SK-N-SH treated with all-trans-retinoic acid at 6 μM for 48 hours (cell line): ENCODE results near the gene DAAM2.

Experiments used
- ATAC-seq: fragments of 200-7000 bp; cut with Tn5 transposase; 3 replicates; pipeline ENCODE4 v1.9.1; 2020; ENCODE audit warnings: mild to moderate bottlenecking, moderate library complexity
- ARNTL ChIP-seq: fragments of 450-650 bp; formaldehyde crosslinking; IDR thresholded peaks from 2 replicates; pipeline ENCODE4 v1.5.0; 2020; ENCODE audit warnings: low read depth, mild to moderate bottlenecking, moderate library complexity, borderline replicate concordance
- CSDC2 ChIP-seq: fragments of 250-450 bp; sonication (Bioruptor Pico); IDR thresholded peaks from 2 replicates; pipeline ENCODE4 v1.5.0; 2020; ENCODE audit warnings: mild to moderate bottlenecking, moderate library complexity
- ESRRG ChIP-seq: fragments of 250-450 bp; sonication (Bioruptor Pico); IDR thresholded peaks from 2 replicates; pipeline ENCODE4 v1.6.1; 2021; ENCODE audit warnings: mild to moderate bottlenecking
- GLIS3 ChIP-seq: fragments of 250-450 bp; sonication (Bioruptor Pico); IDR thresholded peaks from 2 replicates; pipeline ENCODE4 v1.5.0; 2020; ENCODE audit warnings: mild to moderate bottlenecking, moderate library complexity
- ISL1 ChIP-seq: fragments of 250-450 bp; sonication (Bioruptor Pico); IDR thresholded peaks from 2 replicates; pipeline ENCODE4 v2.1.2; 2022; ENCODE audit warnings: mild to moderate bottlenecking, moderate library complexity
- OSR1 ChIP-seq: fragments of 250-450 bp; sonication (Bioruptor Pico); IDR thresholded peaks from 2 replicates; pipeline ENCODE4 v1.8.0; 2022; ENCODE audit warnings: moderate library complexity, mild to moderate bottlenecking, inconsistent platforms
- PPARA ChIP-seq: fragments of 250-450 bp; sonication (Bioruptor Pico); IDR thresholded peaks from 2 replicates; pipeline ENCODE4 v1.5.0; 2020; ENCODE audit warnings: mild to moderate bottlenecking, borderline replicate concordance
- RARB ChIP-seq: fragments of 250-450 bp; sonication (Bioruptor Pico); IDR thresholded peaks from 2 replicates; pipeline ENCODE4 v1.8.0; 2021; ENCODE audit warnings: mild to moderate bottlenecking, moderate library complexity
- SNAI2 ChIP-seq: fragments of 250-450 bp; sonication (Bioruptor Pico); IDR thresholded peaks from 2 replicates; pipeline ENCODE4 v1.5.0; 2020; ENCODE audit warnings: mild to moderate bottlenecking, moderate library complexity
- TCF4 ChIP-seq: fragments of 250-450 bp; sonication (Bioruptor Pico); IDR thresholded peaks from 2 replicates; pipeline ENCODE4 v1.8.0; 2021; ENCODE audit warnings: mild to moderate bottlenecking, moderate library complexity, borderline replicate concordance
- TOX ChIP-seq: fragments of 250-450 bp; sonication (Bioruptor Pico); IDR thresholded peaks from 2 replicates; pipeline ENCODE4 v1.8.0; 2021; ENCODE audit warnings: mild to moderate bottlenecking, moderate library complexity, borderline replicate concordance
- ZC3H10 ChIP-seq: fragments of 250-450 bp; sonication (Bioruptor Pico); IDR thresholded peaks from 2 replicates; pipeline ENCODE4 v1.5.1; 2021; ENCODE audit warnings: mild to moderate bottlenecking, moderate library complexity
- ZFP3 ChIP-seq: fragments of 250-450 bp; sonication (Bioruptor Pico); IDR thresholded peaks from 2 replicates; pipeline ENCODE4 v1.5.0; 2020; ENCODE audit warnings: mild to moderate bottlenecking, moderate library complexity
- ZFP30 ChIP-seq: fragments of 450-650 bp; formaldehyde crosslinking; IDR thresholded peaks from 2 replicates; pipeline ENCODE4 v1.5.0; 2022; ENCODE audit warnings: mild to moderate bottlenecking, moderate library complexity
- ZNF565 ChIP-seq: fragments of 450-650 bp; formaldehyde crosslinking; conservative IDR thresholded peaks from 2 replicates; pipeline ENCODE4 v1.5.0; 2020; ENCODE audit warnings: low read depth, mild to moderate bottlenecking, moderate library complexity
- ZNF70 ChIP-seq: fragments of 450-650 bp; formaldehyde crosslinking; IDR thresholded peaks from 2 replicates; pipeline ENCODE4 v1.5.0; 2020; ENCODE audit warnings: mild to moderate bottlenecking, moderate library complexity
- ZNF8 ChIP-seq: fragments of 450-650 bp; formaldehyde crosslinking; IDR thresholded peaks from 2 replicates; pipeline ENCODE4 v1.5.0; 2020; ENCODE audit warnings: mild to moderate bottlenecking, moderate library complexity
- TF ChIP-seq, protein P1 (sequence below): fragments of 250-450 bp; sonication (Bioruptor Pico); IDR thresholded peaks from 2 replicates; pipeline ENCODE4 v1.8.0; 2021; ENCODE audit warnings: low read depth, mild to moderate bottlenecking, moderate library complexity, borderline replicate concordance
- TF ChIP-seq, protein P2 (sequence below): fragments of 250-450 bp; sonication (Bioruptor Pico); IDR thresholded peaks from 2 replicates; pipeline ENCODE4 v1.5.0; 2020; ENCODE audit warnings: mild to moderate bottlenecking, moderate library complexity
- TF ChIP-seq, protein P3 (sequence below): fragments of 250-450 bp; sonication (Bioruptor Pico); IDR thresholded peaks from 2 replicates; pipeline ENCODE4 v1.5.1; 2021; ENCODE audit warnings: mild to moderate bottlenecking, moderate library complexity
- TF ChIP-seq, protein P4 (sequence below): fragments of 250-450 bp; sonication (Bioruptor Pico); IDR thresholded peaks from 2 replicates; pipeline ENCODE4 v1.8.0; 2020; ENCODE audit warnings: mild to moderate bottlenecking, moderate library complexity, borderline replicate concordance

The DAAM2 gene

DNA sequence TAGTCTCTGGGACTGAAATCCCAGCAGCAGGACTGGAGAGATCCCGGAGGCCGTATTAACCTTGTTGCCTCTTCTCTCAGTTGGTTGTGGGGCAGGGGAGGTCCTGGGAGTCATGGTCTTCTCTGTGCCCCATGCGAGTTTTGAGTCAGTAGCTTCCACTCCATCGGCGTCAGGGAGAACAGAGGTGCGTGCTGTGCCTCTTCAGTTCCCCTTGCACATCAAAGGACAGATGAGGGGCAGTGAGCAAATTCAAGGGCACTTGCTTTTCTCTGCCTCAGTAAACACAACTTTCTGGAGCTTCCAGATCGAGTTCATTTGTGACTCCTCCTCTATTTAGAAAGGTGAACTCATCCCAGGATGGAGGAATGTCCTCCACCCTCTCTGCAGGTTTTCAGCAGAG lies 93.5 kb downstream of the DAAM2 start (continued):
- TF ChIP-seq, protein P1, sequence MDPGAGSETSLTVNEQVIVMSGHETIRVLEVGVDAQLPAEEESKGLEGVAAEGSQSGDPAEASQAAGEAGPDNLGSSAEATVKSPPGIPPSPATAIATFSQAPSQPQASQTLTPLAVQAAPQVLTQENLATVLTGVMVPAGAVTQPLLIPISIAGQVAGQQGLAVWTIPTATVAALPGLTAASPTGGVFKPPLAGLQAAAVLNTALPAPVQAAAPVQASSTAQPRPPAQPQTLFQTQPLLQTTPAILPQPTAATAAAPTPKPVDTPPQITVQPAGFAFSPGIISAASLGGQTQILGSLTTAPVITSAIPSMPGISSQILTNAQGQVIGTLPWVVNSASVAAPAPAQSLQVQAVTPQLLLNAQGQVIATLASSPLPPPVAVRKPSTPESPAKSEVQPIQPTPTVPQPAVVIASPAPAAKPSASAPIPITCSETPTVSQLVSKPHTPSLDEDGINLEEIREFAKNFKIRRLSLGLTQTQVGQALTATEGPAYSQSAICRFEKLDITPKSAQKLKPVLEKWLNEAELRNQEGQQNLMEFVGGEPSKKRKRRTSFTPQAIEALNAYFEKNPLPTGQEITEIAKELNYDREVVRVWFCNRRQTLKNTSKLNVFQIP: no peak
- no peak for TF ChIP-seq ZNF70 (CRISPR knock-in tag)
- TF ChIP-seq ZNF8: no peak
- TF ChIP-seq SNAI2 (CRISPR knock-in tag): no peak
- TF ChIP-seq RARB (CRISPR knock-in tag): no peak
- no peak for TF ChIP-seq OSR1 (CRISPR knock-in tag)
- TF ChIP-seq, all 23 proteins: peak for 0

DNA sequence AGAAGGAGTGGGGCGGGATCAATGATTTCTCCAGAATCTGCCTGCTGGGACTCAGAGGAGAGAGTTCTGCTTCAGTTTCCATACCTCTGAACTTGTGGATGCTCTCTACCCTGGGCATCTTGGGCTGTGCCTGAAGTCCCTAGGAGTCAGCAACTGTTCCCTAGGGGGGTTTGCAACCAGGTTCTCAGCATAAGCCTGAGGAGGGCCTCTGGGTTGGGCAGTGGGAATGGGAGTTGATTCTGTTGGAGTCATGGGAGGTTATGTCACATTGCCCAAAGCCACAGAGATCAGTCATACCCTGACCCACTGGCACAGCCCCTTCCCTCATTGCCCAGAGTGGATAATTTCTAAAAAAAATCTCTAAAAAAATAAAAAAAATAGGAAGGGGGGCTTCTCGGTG lies 94.7 kb downstream of the DAAM2 start:
- no peak for ATAC-seq
- TF ChIP-seq OSR1 (CRISPR knock-in tag): no peak
- TF ChIP-seq ZFP3 (CRISPR knock-in tag): no peak
- TF ChIP-seq TCF4 (CRISPR knock-in tag): no peak
- TF ChIP-seq, protein P2, sequence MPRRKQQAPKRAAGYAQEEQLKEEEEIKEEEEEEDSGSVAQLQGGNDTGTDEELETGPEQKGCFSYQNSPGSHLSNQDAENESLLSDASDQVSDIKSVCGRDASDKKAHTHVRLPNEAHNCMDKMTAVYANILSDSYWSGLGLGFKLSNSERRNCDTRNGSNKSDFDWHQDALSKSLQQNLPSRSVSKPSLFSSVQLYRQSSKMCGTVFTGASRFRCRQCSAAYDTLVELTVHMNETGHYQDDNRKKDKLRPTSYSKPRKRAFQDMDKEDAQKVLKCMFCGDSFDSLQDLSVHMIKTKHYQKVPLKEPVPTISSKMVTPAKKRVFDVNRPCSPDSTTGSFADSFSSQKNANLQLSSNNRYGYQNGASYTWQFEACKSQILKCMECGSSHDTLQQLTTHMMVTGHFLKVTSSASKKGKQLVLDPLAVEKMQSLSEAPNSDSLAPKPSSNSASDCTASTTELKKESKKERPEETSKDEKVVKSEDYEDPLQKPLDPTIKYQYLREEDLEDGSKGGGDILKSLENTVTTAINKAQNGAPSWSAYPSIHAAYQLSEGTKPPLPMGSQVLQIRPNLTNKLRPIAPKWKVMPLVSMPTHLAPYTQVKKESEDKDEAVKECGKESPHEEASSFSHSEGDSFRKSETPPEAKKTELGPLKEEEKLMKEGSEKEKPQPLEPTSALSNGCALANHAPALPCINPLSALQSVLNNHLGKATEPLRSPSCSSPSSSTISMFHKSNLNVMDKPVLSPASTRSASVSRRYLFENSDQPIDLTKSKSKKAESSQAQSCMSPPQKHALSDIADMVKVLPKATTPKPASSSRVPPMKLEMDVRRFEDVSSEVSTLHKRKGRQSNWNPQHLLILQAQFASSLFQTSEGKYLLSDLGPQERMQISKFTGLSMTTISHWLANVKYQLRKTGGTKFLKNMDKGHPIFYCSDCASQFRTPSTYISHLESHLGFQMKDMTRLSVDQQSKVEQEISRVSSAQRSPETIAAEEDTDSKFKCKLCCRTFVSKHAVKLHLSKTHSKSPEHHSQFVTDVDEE (CRISPR knock-in tag): no peak
- TF ChIP-seq ESRRG (CRISPR knock-in tag): no peak
- TF ChIP-seq GLIS3 (CRISPR knock-in tag): no peak
- no peak for TF ChIP-seq RARB (CRISPR knock-in tag)
- no peak for TF ChIP-seq TOX (CRISPR knock-in tag)
- no peak for TF ChIP-seq CSDC2 (CRISPR knock-in tag)
- no peak for TF ChIP-seq ARNTL (CRISPR knock-in tag)
- TF ChIP-seq ZFP30 (CRISPR knock-in tag): no peak

DNA sequence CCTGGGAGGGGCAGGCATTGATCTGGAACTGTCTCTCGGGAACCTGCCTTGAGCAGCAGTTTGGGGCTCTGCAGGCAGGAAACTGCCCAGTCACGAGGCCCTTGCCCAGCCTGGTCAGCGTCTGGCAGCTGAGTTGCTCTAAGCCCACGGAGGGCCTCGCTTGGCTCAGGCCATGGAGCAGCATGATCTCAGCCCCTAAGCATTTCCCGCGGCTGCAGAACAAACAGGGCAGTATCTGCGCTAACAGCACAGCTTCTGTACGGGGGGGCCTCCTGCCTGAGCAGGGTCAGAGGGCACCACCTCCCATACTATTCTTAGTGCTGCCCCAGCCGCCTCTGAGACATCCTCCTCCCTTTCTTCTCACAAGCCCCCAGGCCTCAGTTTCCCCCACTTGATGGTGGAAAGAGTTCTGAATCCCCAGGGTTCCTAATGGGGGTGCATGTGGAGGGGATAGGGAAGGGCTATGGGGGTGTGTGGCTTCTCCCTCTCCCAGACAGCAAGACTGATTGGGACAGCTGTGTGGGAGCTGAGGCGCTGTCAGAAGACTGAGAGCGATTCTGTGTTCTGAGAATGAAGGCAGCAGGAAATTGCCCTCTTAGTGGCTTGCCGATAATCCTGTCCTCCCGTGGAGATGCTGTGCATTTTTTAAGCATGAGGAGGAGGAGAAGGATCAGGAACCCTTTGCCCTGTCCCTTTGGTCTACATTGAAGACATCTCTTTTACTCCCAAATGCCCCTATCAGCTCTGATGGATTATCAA lies 95.7 kb downstream of the DAAM2 start:
- ATAC-seq: peak; percentile 77
- TF ChIP-seq ISL1 (CRISPR knock-in tag) (0 out of 2 replicates have a peak, but pooled peaks have one; percentile 23), ESRRG (CRISPR knock-in tag) (no peak)
- TF ChIP-seq, protein P2 (CRISPR knock-in tag): no peak

DNA sequence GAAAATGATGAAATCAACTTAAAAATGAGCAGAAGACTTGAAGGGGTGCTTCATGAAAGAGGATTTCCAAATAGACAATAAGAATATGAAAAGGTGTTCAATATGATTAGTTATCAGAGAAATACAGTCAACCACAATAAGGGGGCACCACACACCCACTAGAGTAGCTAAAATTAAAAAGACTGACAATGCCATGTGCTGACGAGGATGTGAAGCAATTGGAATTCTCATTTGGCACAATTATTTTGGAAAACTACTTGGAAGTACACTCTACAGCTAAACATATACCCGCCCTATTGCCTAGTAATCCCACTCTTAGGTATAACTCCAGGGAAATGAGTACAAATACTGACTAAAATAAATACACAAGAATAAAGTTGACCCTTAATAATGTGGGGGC lies 97.1 kb downstream of the DAAM2 start:
- ATAC-seq: no peak
- TF ChIP-seq, protein P1: no peak
- TF ChIP-seq ZC3H10 (CRISPR knock-in tag): no peak
- TF ChIP-seq ZFP30 (CRISPR knock-in tag): no peak
- TF ChIP-seq ARNTL (CRISPR knock-in tag): no peak
- TF ChIP-seq OSR1 (CRISPR knock-in tag): no peak
- TF ChIP-seq, protein P3, sequence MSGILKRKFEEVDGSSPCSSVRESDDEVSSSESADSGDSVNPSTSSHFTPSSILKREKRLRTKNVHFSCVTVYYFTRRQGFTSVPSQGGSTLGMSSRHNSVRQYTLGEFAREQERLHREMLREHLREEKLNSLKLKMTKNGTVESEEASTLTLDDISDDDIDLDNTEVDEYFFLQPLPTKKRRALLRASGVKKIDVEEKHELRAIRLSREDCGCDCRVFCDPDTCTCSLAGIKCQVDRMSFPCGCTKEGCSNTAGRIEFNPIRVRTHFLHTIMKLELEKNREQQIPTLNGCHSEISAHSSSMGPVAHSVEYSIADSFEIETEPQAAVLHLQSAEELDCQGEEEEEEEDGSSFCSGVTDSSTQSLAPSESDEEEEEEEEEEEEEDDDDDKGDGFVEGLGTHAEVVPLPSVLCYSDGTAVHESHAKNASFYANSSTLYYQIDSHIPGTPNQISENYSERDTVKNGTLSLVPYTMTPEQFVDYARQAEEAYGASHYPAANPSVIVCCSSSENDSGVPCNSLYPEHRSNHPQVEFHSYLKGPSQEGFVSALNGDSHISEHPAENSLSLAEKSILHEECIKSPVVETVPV: no peak
- TF ChIP-seq RARB (CRISPR knock-in tag): no peak
- TF ChIP-seq TCF4 (CRISPR knock-in tag): no peak
- no peak for TF ChIP-seq ZNF565 (CRISPR knock-in tag)
- TF ChIP-seq SNAI2 (CRISPR knock-in tag): no peak
- TF ChIP-seq ZNF8: no peak
- TF ChIP-seq ZFP3 (CRISPR knock-in tag): no peak
- TF ChIP-seq ZNF70 (CRISPR knock-in tag): no peak
- TF ChIP-seq, protein P4, sequence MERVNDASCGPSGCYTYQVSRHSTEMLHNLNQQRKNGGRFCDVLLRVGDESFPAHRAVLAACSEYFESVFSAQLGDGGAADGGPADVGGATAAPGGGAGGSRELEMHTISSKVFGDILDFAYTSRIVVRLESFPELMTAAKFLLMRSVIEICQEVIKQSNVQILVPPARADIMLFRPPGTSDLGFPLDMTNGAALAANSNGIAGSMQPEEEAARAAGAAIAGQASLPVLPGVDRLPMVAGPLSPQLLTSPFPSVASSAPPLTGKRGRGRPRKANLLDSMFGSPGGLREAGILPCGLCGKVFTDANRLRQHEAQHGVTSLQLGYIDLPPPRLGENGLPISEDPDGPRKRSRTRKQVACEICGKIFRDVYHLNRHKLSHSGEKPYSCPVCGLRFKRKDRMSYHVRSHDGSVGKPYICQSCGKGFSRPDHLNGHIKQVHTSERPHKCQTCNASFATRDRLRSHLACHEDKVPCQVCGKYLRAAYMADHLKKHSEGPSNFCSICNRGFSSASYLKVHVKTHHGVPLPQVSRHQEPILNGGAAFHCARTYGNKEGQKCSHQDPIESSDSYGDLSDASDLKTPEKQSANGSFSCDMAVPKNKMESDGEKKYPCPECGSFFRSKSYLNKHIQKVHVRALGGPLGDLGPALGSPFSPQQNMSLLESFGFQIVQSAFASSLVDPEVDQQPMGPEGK (CRISPR knock-in tag): no peak
- no peak for TF ChIP-seq PPARA (CRISPR knock-in tag)
- no peak for TF ChIP-seq GLIS3 (CRISPR knock-in tag)
- TF ChIP-seq CSDC2 (CRISPR knock-in tag): no peak
- TF ChIP-seq ESRRG (CRISPR knock-in tag): no peak
